Spleen (tissue), 7 donors: ENCODE results near the gene PIBF1.

Experiments
- CTCF ChIP-seq, 11 experiments: fragments of 200-600 bp in 7 of 11; fragments of 450-650 bp in 4 of 11; sonication (generic) in 4 of 11; IDR thresholded peaks in 8 of 11; conservative IDR thresholded peaks in 3 of 11; 1 replicate in 7 of 11; 2 replicates in 4 of 11; pipeline versions ENCODE4 v1.4.0 to v1.8.0; 2016 to 2021; ENCODE audit warnings: antibody characterized with exemption in 11 of 11, inconsistent platforms in 4 of 11, mild to moderate bottlenecking in 1 of 11
- POLR2A ChIP-seq, 3 donors: fragments of 450-650 bp; IDR thresholded peaks; one replicate each; pipeline ENCODE4 v1.5.1; 2017; ENCODE audit warnings: antibody characterized with exemption in 3 of 3, mild to moderate bottlenecking in 1 of 3
- POLR2AphosphoS5 ChIP-seq, 3 donors: sonication (generic); formaldehyde crosslinking; IDR thresholded peaks; one replicate each; pipeline ENCODE4 v1.5.1; 2017; ENCODE audit warnings: antibody characterized with exemption in 3 of 3
- donor health status: DM: no; HTN: no; CAD: no; lungs with moderate emphysema.
- donor health status: DM: no; HTN: no; CAD: no.
- donor health status: DM: no; HTN: no; CAD: no.

- TF ChIP-seq POLR2AphosphoS5 (IDR thresholded peaks at IDR 0.05) (no peak), CTCF (IDR thresholded peaks at IDR 0.05 in 8 of 11, conservative IDR thresholded peaks at IDR 0.05 in 3 of 11) (no peak), POLR2A (IDR thresholded peaks at IDR 0.05) (no peak)
Measured at GRCh38 chr13:72973234-72973633, 191.3 kb downstream of the PIBF1 start.
